ENCODE measurements around the gene NUP214. TPM values are rescaled to one million over a fixed set of nuclear protein-coding genes. Genes with fewer than 3 reads are reported as not detected.

Gene NUP214
- total RNA-seq, 1 donor from 2014 or later, result 67.1 TPM

GRCh38 chr9:131257266-131258025 lies 132.1 kb downstream of the NUP214 start:
- DNase-seq (ENCODE audit: extremely low spot score, unreplicated experiment), result no peak
- Mint-ChIP-seq H3K4me1 (ENCODE audit: unreplicated experiment) (peaks cover 3% of the 10 kb centered on the region), H3K27ac (no peak overlapping the region), H3K4me3 (no peak overlapping the region), H3K9me3 (no peaks in the 10 kb centered on the region), H3K36me3 (no peaks in the 10 kb centered on the region), H3K27me3 (no peaks in the 10 kb centered on the region)
- no peak for TF ChIP-seq CTCF (conservative IDR thresholded peaks at IDR 0.05)

GRCh38 chr9:131258186-131258585 lies 132.8 kb downstream of the NUP214 start:
- peaks cover 3% of the 10 kb centered on the region for H3K4me1 Mint-ChIP-seq (ENCODE audit: unreplicated experiment)
- H3K27me3 Mint-ChIP-seq, result no peaks in the 10 kb centered on the region
- DNase-seq (ENCODE audit: extremely low spot score, unreplicated experiment), result no peak
- no peaks in the 10 kb centered on the region for H3K36me3 Mint-ChIP-seq
- H3K4me3 Mint-ChIP-seq, result no peak overlapping the region
- TF ChIP-seq CTCF (conservative IDR thresholded peaks at IDR 0.05), result no peak
- no peak overlapping the region for H3K27ac Mint-ChIP-seq
- no peaks in the 10 kb centered on the region for H3K9me3 Mint-ChIP-seq

GRCh38 chr9:131258698-131259431 lies 133.5 kb downstream of the NUP214 start:
- Mint-ChIP-seq H3K27ac (no peak overlapping the region), H3K27me3 (no peaks in the 10 kb centered on the region), H3K4me1 (ENCODE audit: unreplicated experiment) (peaks cover 3% of the 10 kb centered on the region), H3K4me3 (no peak overlapping the region), H3K36me3 (no peaks in the 10 kb centered on the region), H3K9me3 (no peaks in the 10 kb centered on the region)
- no peak for DNase-seq (ENCODE audit: extremely low spot score, unreplicated experiment)
- no peak for TF ChIP-seq CTCF (conservative IDR thresholded peaks at IDR 0.05)

GRCh38 chr9:131259432-131259898 lies 134.1 kb downstream of the NUP214 start:
- DNase-seq (ENCODE audit: extremely low spot score, unreplicated experiment), result no peak
- H3K4me3 Mint-ChIP-seq, result no peak overlapping the region
- H3K4me1 Mint-ChIP-seq (ENCODE audit: unreplicated experiment), result peaks cover 3% of the 10 kb centered on the region
- no peak overlapping the region for H3K27ac Mint-ChIP-seq
- no peaks in the 10 kb centered on the region for H3K9me3 Mint-ChIP-seq
- no peaks in the 10 kb centered on the region for H3K36me3 Mint-ChIP-seq
- no peaks in the 10 kb centered on the region for H3K27me3 Mint-ChIP-seq
- no peak for TF ChIP-seq CTCF (conservative IDR thresholded peaks at IDR 0.05)

- no peak for TF ChIP-seq CTCF (conservative IDR thresholded peaks at IDR 0.05)
- H3K36me3 Mint-ChIP-seq, result no peaks in the 10 kb centered on the region
- no peak overlapping the region for H3K4me3 Mint-ChIP-seq
- no peaks in the 10 kb centered on the region for H3K27me3 Mint-ChIP-seq
- H3K9me3 Mint-ChIP-seq, result no peaks in the 10 kb centered on the region
- peaks cover 3% of the 10 kb centered on the region for H3K4me1 Mint-ChIP-seq (ENCODE audit: unreplicated experiment)
- no peak overlapping the region for H3K27ac Mint-ChIP-seq
- DNase-seq (ENCODE audit: extremely low spot score, unreplicated experiment), result no peak
Observed at GRCh38 chr9:131259916-131260597, 134.7 kb downstream of the NUP214 start.
